ENCODE results near the gene VKORC1. TPM values are rescaled to one million over a fixed set of nuclear protein-coding genes. Genes with fewer than 3 reads are reported as not detected.

VKORC1 gene
- total RNA-seq, 4 donors from 2014 or later = 20.6 to 207 (median 102) TPM

- TF ChIP-seq POLR2A (IDR thresholded peaks at IDR 0.05) = no peak
- TF ChIP-seq, protein P1, sequence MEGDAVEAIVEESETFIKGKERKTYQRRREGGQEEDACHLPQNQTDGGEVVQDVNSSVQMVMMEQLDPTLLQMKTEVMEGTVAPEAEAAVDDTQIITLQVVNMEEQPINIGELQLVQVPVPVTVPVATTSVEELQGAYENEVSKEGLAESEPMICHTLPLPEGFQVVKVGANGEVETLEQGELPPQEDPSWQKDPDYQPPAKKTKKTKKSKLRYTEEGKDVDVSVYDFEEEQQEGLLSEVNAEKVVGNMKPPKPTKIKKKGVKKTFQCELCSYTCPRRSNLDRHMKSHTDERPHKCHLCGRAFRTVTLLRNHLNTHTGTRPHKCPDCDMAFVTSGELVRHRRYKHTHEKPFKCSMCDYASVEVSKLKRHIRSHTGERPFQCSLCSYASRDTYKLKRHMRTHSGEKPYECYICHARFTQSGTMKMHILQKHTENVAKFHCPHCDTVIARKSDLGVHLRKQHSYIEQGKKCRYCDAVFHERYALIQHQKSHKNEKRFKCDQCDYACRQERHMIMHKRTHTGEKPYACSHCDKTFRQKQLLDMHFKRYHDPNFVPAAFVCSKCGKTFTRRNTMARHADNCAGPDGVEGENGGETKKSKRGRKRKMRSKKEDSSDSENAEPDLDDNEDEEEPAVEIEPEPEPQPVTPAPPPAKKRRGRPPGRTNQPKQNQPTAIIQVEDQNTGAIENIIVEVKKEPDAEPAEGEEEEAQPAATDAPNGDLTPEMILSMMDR (IDR thresholded peaks at IDR 0.05) = no peak
- H3K36me3 ChIP-seq = peaks cover 0 to 71% (median 0%) of the 10 kb centered on the region in 3 donors
- no peaks in the 10 kb centered on the region for H3K9me3 ChIP-seq
- H3K4me1 ChIP-seq = peaks cover 0 to 19% (median 0%) of the 10 kb centered on the region in 4 donors
- no peak overlapping the region for H3K4me3 ChIP-seq
- no peaks in the 10 kb centered on the region for H3K27me3 ChIP-seq
- H3K27ac ChIP-seq = peak overlapping the region in 2 of 4 donors; percentile 28 to 37
- no peak for DNase-seq
Measured at GRCh38 chr16:31081428-31082351, 12.9 kb downstream of the VKORC1 start.

GRCh38 chr16:31080756-31081419 lies 13.7 kb downstream of the VKORC1 start:
- no peaks in the 10 kb centered on the region for H3K9me3 ChIP-seq
- no peak overlapping the region for H3K27ac ChIP-seq
- H3K4me3 ChIP-seq = no peak overlapping the region
- DNase-seq = peak in 1 of 3 donors; percentile 44
- peaks cover 0 to 74% (median 0%) of the 10 kb centered on the region in 3 donors for H3K36me3 ChIP-seq
- H3K27me3 ChIP-seq = no peaks in the 10 kb centered on the region
- H3K4me1 ChIP-seq = peaks cover 0 to 19% (median 0%) of the 10 kb centered on the region in 4 donors
- no peak for TF ChIP-seq POLR2A (IDR thresholded peaks at IDR 0.05)
- TF ChIP-seq, protein P1 (IDR thresholded peaks at IDR 0.05) = no peak

- no peak for TF ChIP-seq POLR2A (IDR thresholded peaks at IDR 0.05)
- TF ChIP-seq, protein P1 (IDR thresholded peaks at IDR 0.05) = no peak
- no peaks in the 10 kb centered on the region for H3K27me3 ChIP-seq
- DNase-seq = peak in 1 of 3 donors; percentile 45
- no peak overlapping the region for H3K27ac ChIP-seq
- H3K4me3 ChIP-seq = no peak overlapping the region
- peaks cover 0 to 24% (median 2%) of the 10 kb centered on the region in 4 donors for H3K4me1 ChIP-seq
- H3K36me3 ChIP-seq = peaks cover 0 to 72% (median 0%) of the 10 kb centered on the region in 3 donors
- no peaks in the 10 kb centered on the region for H3K9me3 ChIP-seq
Measured at GRCh38 chr16:31080035-31080629, 14.5 kb downstream of the VKORC1 start.

GRCh38 chr16:31079342-31079944 lies 15.2 kb downstream of the VKORC1 start:
- no peak for DNase-seq
- Histone ChIP-seq H3K4me1 (peaks cover 0 to 31% (median 2%) of the 10 kb centered on the region in 4 donors), H3K36me3 (peaks cover 0 to 68% (median 0%) of the 10 kb centered on the region in 3 donors), H3K9me3 (no peaks in the 10 kb centered on the region), H3K4me3 (no peak overlapping the region), H3K27ac (no peak overlapping the region), H3K27me3 (no peaks in the 10 kb centered on the region)
- no peak for TF ChIP-seq POLR2A (IDR thresholded peaks at IDR 0.05)
- TF ChIP-seq, protein P1 (IDR thresholded peaks at IDR 0.05) = no peak

Data from Peyer's patch (tissue), 4 donors.